GM12892 (cell line): ENCODE measurements around the gene CMIP.
"Not testable (repeated sequence)": the region's sequence is repeated elsewhere in the genome, so short reads cannot be mapped to it uniquely, and the experiment has no call there.

ENCODE experiments used
- DNase-seq: peaks from one replicate; pipeline ENCODE4 v3.0.0; 2011; ENCODE audit not compliant: insufficient read length
- FAIRE-seq: peaks from 2 replicates; lab custom pipeline; 2011; peaks lifted over from hg19 to GRCh38; lab: Jason Lieb, UNC
- POLR2A ChIP-seq: IDR thresholded peaks from 2 replicates; pipeline ENCODE4 v1.6.1; 2011; ENCODE audit warnings: low read depth, low read length, control low read depth
- POLR2AphosphoS5 ChIP-seq: IDR thresholded peaks from 2 replicates; pipeline ENCODE4 v1.6.1; 2011; ENCODE audit warnings: low read depth, low read length, control low read depth
- TAF1 ChIP-seq: IDR thresholded peaks from 2 replicates; pipeline ENCODE4 v1.6.1; 2011; ENCODE audit warnings: low read depth, mild to moderate bottlenecking, control low read depth, low read length, borderline replicate concordance

Gene CMIP

DNA sequence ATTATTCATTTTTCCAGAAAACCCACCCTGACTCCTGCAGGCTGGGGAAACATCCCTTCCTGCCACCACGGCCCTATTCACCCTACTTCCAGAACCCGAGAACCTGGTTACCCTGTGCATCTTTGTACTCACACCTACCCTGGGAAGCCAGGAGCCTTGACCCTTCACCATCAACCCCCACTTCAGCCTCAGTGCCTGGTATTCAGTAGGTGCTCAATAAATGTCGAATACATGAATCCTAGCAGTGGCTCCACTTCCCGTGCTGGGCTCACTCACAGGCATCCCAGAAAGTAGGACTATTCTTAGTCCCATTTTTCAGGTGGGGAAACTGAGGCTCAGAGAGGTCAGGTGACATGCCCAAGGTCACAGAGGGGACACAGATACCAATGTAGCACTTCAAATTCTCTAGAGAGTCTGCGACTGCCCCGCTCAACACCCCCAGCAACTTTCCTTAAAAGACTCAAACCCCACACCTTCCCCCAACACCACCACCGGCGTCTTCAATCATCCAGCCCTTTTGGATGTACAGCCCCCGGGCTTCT lies 36.1 kb upstream of the CMIP start:
- FAIRE-seq (no peak), DNase-seq (no peak)
- no peak for TF ChIP-seq TAF1
- TF ChIP-seq POLR2AphosphoS5, result no peak
- TF ChIP-seq POLR2A, result no peak

GRCh38 chr16:81409016-81409556 lies 35.5 kb upstream of the CMIP start:
- DNase-seq, result no peak
- no peak for FAIRE-seq
- no peak for TF ChIP-seq POLR2AphosphoS5
- TF ChIP-seq POLR2A, result no peak
- TF ChIP-seq TAF1, result no peak

GRCh38 chr16:81410643-81411293 lies 33.8 kb upstream of the CMIP start:
- TF ChIP-seq POLR2AphosphoS5 (no peak), POLR2A (no peak), TAF1 (no peak)
- FAIRE-seq (no peak), DNase-seq (no peak)

- DNase-seq (no peak), FAIRE-seq (no peak)
- TF ChIP-seq POLR2A, result no peak
- TF ChIP-seq TAF1, result no peak
- TF ChIP-seq POLR2AphosphoS5, result no peak
These were observed 31.2 kb upstream of the CMIP start for GRCh38 chr16:81413245-81413990.

DNA sequence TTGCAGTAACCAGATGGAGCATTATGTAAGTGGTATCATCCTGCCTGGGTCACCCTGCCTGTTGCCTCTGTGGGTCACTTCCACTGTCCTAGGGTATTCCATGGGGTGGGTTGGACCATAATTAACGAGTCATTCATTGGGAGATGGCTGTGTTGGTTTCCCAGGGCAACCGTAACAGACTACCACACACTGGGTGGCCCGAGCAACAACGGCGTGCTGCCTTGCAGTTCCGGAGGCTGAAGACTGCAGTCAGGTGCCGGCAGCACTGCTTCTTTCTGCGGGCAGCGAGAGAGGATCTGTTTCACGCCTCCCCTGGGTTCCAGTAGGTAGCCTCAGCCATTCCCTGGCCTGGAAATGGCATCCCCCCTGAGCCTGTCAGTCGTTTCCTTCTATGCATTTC lies 28.9 kb upstream of the CMIP start:
- TF ChIP-seq POLR2AphosphoS5 (no peak), TAF1 (no peak), POLR2A (no peak)
- FAIRE-seq (no peak), DNase-seq (no peak)

DNA sequence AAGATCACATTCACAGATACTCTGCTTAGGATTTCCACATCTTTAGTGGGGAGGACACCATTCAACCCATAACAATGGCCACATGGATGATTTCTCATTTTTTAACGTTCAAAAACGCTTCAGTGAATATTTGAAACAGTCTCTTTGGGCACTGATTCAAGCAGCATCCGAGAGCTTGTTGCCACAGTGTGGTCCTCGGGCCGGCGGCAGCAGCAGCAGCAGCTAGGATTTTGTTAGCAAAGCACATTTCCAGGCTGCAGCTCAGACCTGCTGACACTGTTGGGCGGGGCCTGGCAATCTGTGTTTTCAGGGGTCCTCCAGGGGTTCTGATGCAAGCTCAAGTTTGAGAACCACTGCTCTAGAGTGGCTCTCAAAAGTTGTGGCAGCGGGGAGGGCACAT lies 27.9 kb upstream of the CMIP start:
- no peak for FAIRE-seq
- no peak for DNase-seq
- TF ChIP-seq POLR2A, result no peak
- TF ChIP-seq POLR2AphosphoS5, result no peak
- no peak for TF ChIP-seq TAF1

DNA sequence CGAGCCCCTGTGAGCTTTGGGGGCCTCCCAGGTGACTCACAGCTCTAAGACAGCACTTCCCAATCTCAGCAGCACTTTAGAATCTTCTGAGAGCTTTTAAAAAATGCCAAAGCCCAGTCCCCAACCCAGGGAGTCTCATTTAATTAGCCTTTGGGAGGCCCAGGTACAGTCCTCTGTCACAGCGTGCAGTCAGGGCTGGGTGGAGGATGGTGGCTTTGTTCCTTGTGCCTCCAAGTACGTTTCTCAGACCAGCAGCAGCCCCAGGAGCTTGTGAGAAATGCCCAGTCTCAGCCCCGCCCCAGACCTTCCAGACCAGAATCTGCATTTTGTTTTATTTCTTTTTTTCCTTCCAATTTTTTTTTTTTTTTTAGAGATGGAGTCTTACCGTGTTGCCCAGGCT lies 27.4 kb upstream of the CMIP start:
- TF ChIP-seq POLR2A (no peak), POLR2AphosphoS5 (no peak), TAF1 (no peak)
- no peak for FAIRE-seq
- DNase-seq, result no peak

DNA sequence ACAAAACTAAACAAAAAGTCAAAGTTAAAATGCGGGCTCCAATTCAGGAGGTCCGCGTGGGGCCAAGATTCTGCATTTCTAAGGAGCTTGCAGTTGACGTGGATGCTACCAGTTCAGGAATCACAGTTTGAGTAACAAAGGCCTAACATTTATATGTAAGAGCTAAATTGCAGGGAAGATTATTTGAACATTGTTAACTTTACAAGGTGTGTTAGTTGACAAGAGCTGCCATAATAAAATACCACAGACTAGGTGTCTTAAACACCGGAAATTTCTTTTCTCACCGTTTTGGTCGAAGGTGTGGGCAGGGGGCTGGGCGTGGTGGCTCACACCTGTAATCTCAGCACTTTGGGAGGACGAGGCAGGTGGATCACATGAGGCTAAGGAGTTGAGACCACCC lies 24.8 kb upstream of the CMIP start:
- TF ChIP-seq POLR2A (no peak), POLR2AphosphoS5 (no peak), TAF1 (no peak)
- no peak for DNase-seq
- FAIRE-seq, result no peak

GRCh38 chr16:81421126-81421525 lies 23.5 kb upstream of the CMIP start:
- DNase-seq (no peak), FAIRE-seq (no peak)
- no peak for TF ChIP-seq TAF1
- no peak for TF ChIP-seq POLR2A

DNA sequence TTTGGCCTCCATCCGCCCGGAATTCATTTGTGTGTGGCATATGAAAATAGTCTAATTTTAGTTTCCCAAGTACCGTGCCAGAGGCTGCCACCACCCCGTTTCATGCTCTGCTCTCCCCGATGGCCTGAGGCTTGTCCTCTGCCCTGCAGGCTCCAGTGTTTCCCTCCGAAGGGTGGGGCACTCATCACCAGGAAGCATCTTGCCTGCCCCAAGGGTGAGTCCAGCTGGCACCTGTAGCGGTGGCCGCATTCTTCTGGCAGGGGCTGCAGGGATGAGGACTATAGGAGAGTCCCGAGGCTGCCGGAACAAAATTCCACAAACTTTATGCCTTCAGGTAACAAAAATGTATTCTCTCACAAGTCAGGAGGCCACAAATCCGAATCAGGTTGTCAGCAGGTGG lies 23.1 kb upstream of the CMIP start:
- TF ChIP-seq TAF1, result no peak
- no peak for TF ChIP-seq POLR2A
- TF ChIP-seq POLR2AphosphoS5, result no peak
- FAIRE-seq (no peak), DNase-seq (no peak)

- FAIRE-seq, DNase-seq: not testable (repeated sequence)
These were observed 22.5 kb upstream of the CMIP start for GRCh38 chr16:81422153-81422552.

DNA sequence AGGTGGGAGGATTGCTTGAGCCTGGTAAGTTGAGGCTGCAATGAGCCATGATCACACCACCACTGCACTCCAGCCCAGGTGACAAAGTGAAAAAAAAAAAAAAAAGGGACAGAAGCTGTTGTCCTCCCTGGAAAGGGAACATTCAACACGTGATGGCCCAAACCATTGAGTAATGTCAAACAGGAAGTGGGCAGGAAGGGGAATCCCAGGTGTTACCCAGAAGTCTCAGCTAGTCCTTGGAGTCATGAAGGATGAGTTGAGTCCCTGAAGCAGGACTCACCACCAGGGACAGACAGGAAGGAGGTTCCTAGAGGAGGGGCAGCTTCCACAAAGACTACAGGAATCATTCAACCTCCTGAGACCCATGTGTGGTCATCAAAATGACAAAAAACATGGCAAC lies 19.8 kb upstream of the CMIP start:
- no peak for TF ChIP-seq POLR2A
- no peak for TF ChIP-seq TAF1
- TF ChIP-seq POLR2AphosphoS5, result no peak

More for the DNA sequence above, 19.8 kb upstream of the CMIP start:
- FAIRE-seq, result peak; percentile 66
- DNase-seq, result no peak
